WI38 (cell line): ENCODE results near the gene TXNL4A.

Experiments used
- H3K4me3 ChIP-seq: 2 replicates; pipeline ENCODE4 v1.5.1; 2011; ENCODE audit warnings: low read depth, mild to moderate bottlenecking, control low read depth, low read length
- CTCF ChIP-seq: IDR thresholded peaks from 2 replicates; pipeline ENCODE4 v1.5.1; 2012; ENCODE audit warnings: low read depth, mild to moderate bottlenecking, control low read depth, low read length

Gene TXNL4A

GRCh38 chr18:79980585-79980984, 7.8 kb downstream of the TXNL4A start:
- TF ChIP-seq CTCF, result no peak
- H3K4me3 ChIP-seq, result no peak overlapping the region

- no peak overlapping the region for H3K4me3 ChIP-seq
- TF ChIP-seq CTCF, result no peak
These were observed 8.5 kb downstream of the TXNL4A start for GRCh38 chr18:79979843-79980242.

GRCh38 chr18:79975985-79976680, 12.2 kb downstream of the TXNL4A start:
- H3K4me3 ChIP-seq, result no peak overlapping the region
- TF ChIP-seq CTCF, result no peak

- TF ChIP-seq CTCF, result no peak
- H3K4me3 ChIP-seq, result no peak overlapping the region
These were observed 13.3 kb downstream of the TXNL4A start for GRCh38 chr18:79975043-79975442.

GRCh38 chr18:79974025-79974654, 14.2 kb downstream of the TXNL4A start:
- H3K4me3 ChIP-seq, result no peak overlapping the region
- no peak for TF ChIP-seq CTCF

- H3K4me3 ChIP-seq, result no peak overlapping the region
- no peak for TF ChIP-seq CTCF
These were observed 14.8 kb downstream of the TXNL4A start for GRCh38 chr18:79973517-79973916.

- TF ChIP-seq CTCF, result no peak
- no peak overlapping the region for H3K4me3 ChIP-seq
These were observed 15.6 kb downstream of the TXNL4A start for GRCh38 chr18:79972720-79973119.
